SK-N-SH (cell line): ENCODE data around the gene SERPINA9.

ENCODE experiments used
- CHD2 ChIP-seq: fragments of 150-350 bp; IDR thresholded peaks from 2 replicates; pipeline ENCODE4 v1.6.1; 2018; ENCODE audit warnings: low read length; ENCODE audit not compliant: partially characterized antibody
- GABPA ChIP-seq: IDR thresholded peaks from 2 replicates; pipeline ENCODE4 v1.4.0; 2012; ENCODE audit warnings: low read depth, mild to moderate bottlenecking
- MEF2A ChIP-seq: IDR thresholded peaks from 2 replicates; pipeline ENCODE4 v1.4.0; 2012; ENCODE audit warnings: low read depth, borderline replicate concordance
- NFIC ChIP-seq: IDR thresholded peaks from 2 replicates; pipeline ENCODE4 v1.4.0; 2012; ENCODE audit warnings: borderline replicate concordance
- RAD21 ChIP-seq: IDR thresholded peaks from 2 replicates; pipeline ENCODE4 v1.6.1; 2012; ENCODE audit warnings: mild to moderate bottlenecking, low read length
- SMC3 ChIP-seq: IDR thresholded peaks from 2 replicates; pipeline ENCODE4 v1.6.1; 2012; ENCODE audit warnings: low read depth, low read length, improper control_type of control experiment
- YY1 ChIP-seq: IDR thresholded peaks from 2 replicates; pipeline ENCODE4 v1.4.0; 2012; ENCODE audit warnings: low read depth, mild to moderate bottlenecking
- TF ChIP-seq, protein P1 (sequence below): IDR thresholded peaks from 2 replicates; pipeline ENCODE4 v1.4.0; 2012; ENCODE audit warnings: low read depth, borderline replicate concordance
- TF ChIP-seq, protein P2 (sequence below): IDR thresholded peaks from 2 replicates; pipeline ENCODE4 v1.4.0; 2012; ENCODE audit warnings: low read depth
- TF ChIP-seq, protein P3 (sequence below): fragments of 200-600 bp; sonication (generic); IDR thresholded peaks from 2 replicates; pipeline ENCODE4 v1.6.1; 2017; ENCODE audit warnings: antibody characterized with exemption, mild to moderate bottlenecking, moderate library complexity
- TF ChIP-seq, protein P4 (sequence below): IDR thresholded peaks from 2 replicates; pipeline ENCODE4; 2012
- TF ChIP-seq, protein P5 (sequence below): fragments of 150-350 bp; IDR thresholded peaks from 2 replicates; pipeline ENCODE4 v1.6.1; 2017; ENCODE audit warnings: antibody characterized with exemption, low read length, low read depth, borderline replicate concordance

DNA sequence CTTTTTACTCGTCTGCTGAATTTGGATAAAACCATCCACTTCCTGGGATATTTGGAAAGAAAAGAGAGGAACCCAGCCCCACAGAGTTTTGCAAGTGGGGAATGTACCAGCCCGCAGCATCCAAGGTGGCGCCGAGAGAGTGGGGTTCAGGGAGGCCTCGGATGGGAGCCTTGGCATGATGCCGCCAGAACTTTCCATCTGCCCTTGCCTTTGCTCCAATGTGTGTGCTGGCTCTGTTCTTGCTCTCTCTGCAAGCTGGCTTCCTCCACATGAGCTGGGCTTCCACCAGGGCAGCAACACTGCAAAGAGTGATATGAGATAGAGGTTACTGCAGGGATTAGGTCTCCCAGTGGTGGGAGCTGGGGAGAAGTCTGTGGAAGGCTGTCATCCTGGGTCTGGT is 39.9 kb upstream of the SERPINA9 start:
- no peak for TF ChIP-seq YY1
- TF ChIP-seq, protein P1, sequence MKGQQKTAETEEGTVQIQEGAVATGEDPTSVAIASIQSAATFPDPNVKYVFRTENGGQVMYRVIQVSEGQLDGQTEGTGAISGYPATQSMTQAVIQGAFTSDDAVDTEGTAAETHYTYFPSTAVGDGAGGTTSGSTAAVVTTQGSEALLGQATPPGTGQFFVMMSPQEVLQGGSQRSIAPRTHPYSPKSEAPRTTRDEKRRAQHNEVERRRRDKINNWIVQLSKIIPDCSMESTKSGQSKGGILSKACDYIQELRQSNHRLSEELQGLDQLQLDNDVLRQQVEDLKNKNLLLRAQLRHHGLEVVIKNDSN, result no peak
- TF ChIP-seq NFIC, result no peak
- no peak for TF ChIP-seq GABPA
- TF ChIP-seq, protein P2, sequence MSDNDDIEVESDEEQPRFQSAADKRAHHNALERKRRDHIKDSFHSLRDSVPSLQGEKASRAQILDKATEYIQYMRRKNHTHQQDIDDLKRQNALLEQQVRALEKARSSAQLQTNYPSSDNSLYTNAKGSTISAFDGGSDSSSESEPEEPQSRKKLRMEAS, result no peak
- TF ChIP-seq, protein P3, sequence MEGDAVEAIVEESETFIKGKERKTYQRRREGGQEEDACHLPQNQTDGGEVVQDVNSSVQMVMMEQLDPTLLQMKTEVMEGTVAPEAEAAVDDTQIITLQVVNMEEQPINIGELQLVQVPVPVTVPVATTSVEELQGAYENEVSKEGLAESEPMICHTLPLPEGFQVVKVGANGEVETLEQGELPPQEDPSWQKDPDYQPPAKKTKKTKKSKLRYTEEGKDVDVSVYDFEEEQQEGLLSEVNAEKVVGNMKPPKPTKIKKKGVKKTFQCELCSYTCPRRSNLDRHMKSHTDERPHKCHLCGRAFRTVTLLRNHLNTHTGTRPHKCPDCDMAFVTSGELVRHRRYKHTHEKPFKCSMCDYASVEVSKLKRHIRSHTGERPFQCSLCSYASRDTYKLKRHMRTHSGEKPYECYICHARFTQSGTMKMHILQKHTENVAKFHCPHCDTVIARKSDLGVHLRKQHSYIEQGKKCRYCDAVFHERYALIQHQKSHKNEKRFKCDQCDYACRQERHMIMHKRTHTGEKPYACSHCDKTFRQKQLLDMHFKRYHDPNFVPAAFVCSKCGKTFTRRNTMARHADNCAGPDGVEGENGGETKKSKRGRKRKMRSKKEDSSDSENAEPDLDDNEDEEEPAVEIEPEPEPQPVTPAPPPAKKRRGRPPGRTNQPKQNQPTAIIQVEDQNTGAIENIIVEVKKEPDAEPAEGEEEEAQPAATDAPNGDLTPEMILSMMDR, result no peak
- TF ChIP-seq RAD21, result no peak
- TF ChIP-seq, protein P4, sequence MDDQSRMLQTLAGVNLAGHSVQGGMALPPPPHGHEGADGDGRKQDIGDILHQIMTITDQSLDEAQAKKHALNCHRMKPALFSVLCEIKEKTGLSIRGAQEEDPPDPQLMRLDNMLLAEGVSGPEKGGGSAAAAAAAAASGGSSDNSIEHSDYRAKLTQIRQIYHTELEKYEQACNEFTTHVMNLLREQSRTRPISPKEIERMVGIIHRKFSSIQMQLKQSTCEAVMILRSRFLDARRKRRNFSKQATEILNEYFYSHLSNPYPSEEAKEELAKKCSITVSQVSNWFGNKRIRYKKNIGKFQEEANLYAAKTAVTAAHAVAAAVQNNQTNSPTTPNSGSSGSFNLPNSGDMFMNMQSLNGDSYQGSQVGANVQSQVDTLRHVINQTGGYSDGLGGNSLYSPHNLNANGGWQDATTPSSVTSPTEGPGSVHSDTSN, result no peak
- no peak for TF ChIP-seq CHD2
- TF ChIP-seq MEF2A, result no peak
- TF ChIP-seq, protein P5, sequence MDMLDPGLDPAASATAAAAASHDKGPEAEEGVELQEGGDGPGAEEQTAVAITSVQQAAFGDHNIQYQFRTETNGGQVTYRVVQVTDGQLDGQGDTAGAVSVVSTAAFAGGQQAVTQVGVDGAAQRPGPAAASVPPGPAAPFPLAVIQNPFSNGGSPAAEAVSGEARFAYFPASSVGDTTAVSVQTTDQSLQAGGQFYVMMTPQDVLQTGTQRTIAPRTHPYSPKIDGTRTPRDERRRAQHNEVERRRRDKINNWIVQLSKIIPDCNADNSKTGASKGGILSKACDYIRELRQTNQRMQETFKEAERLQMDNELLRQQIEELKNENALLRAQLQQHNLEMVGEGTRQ, result no peak
- no peak for TF ChIP-seq SMC3
